BJ (cell line): ENCODE measurements around the gene LBHD1. TPM values are rescaled to one million over a fixed set of nuclear protein-coding genes. Genes with fewer than 3 reads are reported as not detected.

Experiments
- CTCF ChIA-PET: fragments of 350-600 bp; formaldehyde crosslinking; extraction: SDS; loops from one replicate; lab custom pipeline; 2021; ENCODE audit warnings: antibody characterized with exemption, inconsistent platforms; lab: Yijun Ruan, JAX
- POLR2A ChIA-PET: fragments of 300-600 bp; sonication (Branson Sonifier 250); formaldehyde crosslinking; extraction: SDS; loops from one replicate; lab custom pipeline; 2021; ENCODE audit warnings: antibody characterized with exemption; lab: Charles Lee
- DNase-seq: peaks from one replicate; pipeline ENCODE4 v3.0.0-alpha.2; 2011; ENCODE audit warnings: low read depth
- H3K27me3 ChIP-seq: 2 replicates; pipeline ENCODE4 v1.6.0; 2011; ENCODE audit warnings: low read length; ENCODE audit not compliant: control insufficient read depth, insufficient read depth
- H3K36me3 ChIP-seq: 2 replicates; pipeline ENCODE4 v1.5.1; 2011; ENCODE audit warnings: low read length; ENCODE audit not compliant: control insufficient read depth, insufficient read depth
- H3K4me3 ChIP-seq: 2 replicates; pipeline ENCODE4 v1.5.1; 2011; ENCODE audit warnings: low read depth, mild to moderate bottlenecking, control low read depth, low read length
- polyA plus RNA-seq: library from polyadenylated mRNA; depleted of rRNA; stranded (reverse); fragments of >200 nt; gene quantifications from 2 replicates; pipeline ENCODE4 v1.2.3, GENCODE V29; 2011
- TF ChIP-seq, protein P1 (sequence below): IDR thresholded peaks from 2 replicates; pipeline ENCODE4 v1.5.1; 2011; ENCODE audit warnings: low read depth, mild to moderate bottlenecking, control low read depth, inconsistent platforms, low read length, moderate library complexity; ENCODE audit not compliant: insufficient read depth

The LBHD1 gene
- polyA plus RNA-seq, 1 experiment: 4.0 TPM

DNA sequence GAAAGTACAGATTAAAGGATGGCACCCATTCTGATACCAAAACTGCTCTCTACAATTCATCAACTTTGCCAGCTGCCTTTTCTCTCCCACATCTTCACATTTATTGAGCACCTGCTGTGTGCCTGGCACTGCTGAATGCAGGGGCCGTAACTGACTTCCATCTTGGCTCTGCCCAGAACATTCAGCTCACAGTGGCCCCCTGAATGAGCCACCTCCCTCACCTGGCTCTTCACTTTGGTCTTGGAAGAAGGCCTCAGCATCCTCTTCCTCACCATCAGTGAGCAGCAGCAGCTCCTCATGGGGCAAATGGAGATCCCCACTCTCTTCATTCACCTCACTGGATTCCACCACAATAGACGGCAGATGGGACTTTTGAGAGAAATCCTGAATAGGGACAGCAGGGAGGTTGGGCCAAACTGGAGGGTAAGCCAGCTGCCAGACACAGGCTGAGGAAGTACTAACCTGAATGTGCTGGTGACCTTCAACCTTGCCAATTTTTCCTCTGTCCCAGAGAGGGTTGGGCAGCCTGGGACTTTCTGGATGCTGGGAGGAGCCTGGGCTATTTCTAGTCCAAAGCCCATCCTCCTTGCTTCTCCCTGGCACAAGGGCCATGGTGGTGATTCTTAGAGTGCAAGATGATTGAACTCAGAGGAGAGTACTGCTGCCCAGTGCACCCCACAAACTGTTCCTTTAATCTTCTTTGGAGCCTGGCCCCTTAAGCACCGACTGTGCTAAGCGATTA is 2.5 kb downstream of the LBHD1 start:
- CTCF ChIA-PET: interaction anchor here (2.0 to 3.4 kb wide), 3 partner anchors 11 to 25 kb away, joined by 9 to 15 read pairs (median 15); no protein-coding TSS in a partner anchor
- no peak for DNase-seq
- POLR2A ChIA-PET: interaction anchor here (0.6 kb wide), 1 partner anchor 233 kb away, joined by 3 read pairs; no protein-coding TSS in a partner anchor
- Histone ChIP-seq H3K27me3 (no peaks in the 10 kb centered on the region), H3K4me3 (no peak overlapping the region), H3K36me3 (peaks cover 15% of the 10 kb centered on the region)
- TF ChIP-seq, protein P1, sequence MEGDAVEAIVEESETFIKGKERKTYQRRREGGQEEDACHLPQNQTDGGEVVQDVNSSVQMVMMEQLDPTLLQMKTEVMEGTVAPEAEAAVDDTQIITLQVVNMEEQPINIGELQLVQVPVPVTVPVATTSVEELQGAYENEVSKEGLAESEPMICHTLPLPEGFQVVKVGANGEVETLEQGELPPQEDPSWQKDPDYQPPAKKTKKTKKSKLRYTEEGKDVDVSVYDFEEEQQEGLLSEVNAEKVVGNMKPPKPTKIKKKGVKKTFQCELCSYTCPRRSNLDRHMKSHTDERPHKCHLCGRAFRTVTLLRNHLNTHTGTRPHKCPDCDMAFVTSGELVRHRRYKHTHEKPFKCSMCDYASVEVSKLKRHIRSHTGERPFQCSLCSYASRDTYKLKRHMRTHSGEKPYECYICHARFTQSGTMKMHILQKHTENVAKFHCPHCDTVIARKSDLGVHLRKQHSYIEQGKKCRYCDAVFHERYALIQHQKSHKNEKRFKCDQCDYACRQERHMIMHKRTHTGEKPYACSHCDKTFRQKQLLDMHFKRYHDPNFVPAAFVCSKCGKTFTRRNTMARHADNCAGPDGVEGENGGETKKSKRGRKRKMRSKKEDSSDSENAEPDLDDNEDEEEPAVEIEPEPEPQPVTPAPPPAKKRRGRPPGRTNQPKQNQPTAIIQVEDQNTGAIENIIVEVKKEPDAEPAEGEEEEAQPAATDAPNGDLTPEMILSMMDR: no peak

DNA sequence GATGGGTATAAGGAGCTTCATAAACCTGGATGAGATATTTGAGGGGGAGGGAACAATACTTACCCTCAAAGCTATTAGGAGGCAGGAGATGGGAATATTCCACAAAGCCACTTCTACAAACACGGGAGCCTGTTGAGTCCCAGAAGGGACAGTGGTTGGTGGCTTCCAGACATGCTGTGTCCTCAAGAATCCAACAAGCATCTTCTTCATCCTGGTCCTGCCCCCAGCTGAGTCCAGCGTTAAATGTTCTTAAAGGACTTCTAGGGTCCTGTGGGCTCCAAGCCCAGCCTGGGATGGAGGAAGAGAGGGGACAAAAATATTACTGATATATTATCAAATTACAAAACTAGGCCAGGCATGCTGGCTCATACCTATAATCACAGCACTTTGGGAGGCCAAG is 4.6 kb downstream of the LBHD1 start:
- ChIA-PET CTCF (interaction anchor here (1.0 to 2.0 kb wide), 4 partner anchors 13 to 274 kb away, joined by 3 to 9 read pairs (median 5); no protein-coding TSS in a partner anchor), POLR2A (no interaction called here)
- Histone ChIP-seq H3K36me3 (peaks cover 15% of the 10 kb centered on the region), H3K4me3 (no peak overlapping the region), H3K27me3 (no peaks in the 10 kb centered on the region)
- TF ChIP-seq, protein P1: no peak
- no peak for DNase-seq

DNA sequence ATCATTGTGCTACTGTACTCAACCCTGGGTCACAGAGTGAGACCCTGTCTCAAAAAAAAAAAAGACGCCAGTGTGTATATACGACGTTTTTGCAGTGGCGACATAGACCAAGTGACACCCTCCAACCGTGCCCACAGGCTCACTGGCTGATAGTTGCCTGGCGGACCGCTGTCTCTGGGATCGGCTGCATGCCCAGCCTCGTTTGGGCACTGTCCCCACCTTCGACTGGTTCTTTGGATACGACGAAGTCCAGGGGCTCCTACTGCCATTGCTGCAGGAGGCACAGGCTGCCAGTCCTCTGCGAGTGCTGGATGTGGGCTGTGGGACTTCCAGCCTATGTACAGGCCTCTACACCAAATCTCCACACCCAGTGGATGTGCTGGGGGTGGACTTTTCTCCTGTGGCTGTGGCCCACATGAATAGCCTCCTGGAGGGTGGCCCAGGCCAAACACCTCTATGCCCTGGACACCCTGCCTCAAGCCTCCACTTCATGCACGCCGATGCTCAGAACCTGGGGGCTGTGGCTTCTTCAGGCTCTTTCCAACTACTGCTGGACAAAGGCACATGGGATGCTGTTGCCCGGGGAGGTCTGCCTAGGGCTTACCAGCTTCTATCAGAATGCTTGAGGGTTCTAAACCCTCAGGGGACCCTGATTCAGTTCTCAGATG is 5.7 kb downstream of the LBHD1 start:
- peaks cover 15% of the 10 kb centered on the region for H3K36me3 ChIP-seq
- no peak for DNase-seq
- POLR2A ChIA-PET: interaction anchor here (0.6 to 2.3 kb wide), 4 partner anchors 20 to 111 kb away, joined by 10 to 19 read pairs (median 14); partner anchors contain the start of genes GANAB, HNRNPUL2 and TUT1
- H3K27me3 ChIP-seq: no peaks in the 10 kb centered on the region
- TF ChIP-seq, protein P1: no peak
- peak overlapping the region; percentile 72 for H3K4me3 ChIP-seq
- CTCF ChIA-PET: interaction anchor here (1.0 to 2.0 kb wide), 7 partner anchors 13 to 120 kb away, joined by 3 to 9 read pairs (median 6); partner anchors contain the start of gene LRRN4CL

DNA sequence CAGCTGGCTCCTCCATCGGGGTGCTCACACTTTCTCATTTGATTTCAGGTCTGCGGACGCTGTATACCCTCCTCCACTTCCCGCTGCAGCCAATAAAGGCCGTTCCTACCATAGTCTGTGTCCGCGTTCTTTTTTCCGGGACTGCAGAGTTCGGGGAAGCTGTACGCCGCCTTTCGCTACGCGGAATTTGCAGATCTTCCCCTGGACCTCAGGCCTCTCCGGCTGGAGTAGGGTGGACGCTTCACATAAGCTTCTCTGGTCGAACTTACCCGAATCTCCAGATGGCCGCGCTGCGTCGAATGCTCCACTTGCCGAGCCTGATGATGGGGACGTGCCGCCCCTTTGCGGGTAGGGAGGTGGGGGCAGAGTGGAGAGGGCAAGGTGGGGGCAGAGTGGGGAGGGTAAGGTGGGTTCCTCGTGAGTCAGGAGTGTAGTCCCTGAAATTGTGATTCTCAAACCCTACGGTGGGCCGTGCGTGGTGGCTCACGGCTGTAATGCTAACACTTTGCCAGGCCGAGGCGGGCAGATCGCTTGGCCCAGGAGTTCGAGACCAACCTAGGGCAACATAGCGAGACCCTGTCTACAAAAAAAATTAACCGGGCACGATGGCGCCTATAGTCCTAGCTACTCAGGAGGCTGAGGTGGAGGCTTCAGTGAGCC is 6.3 kb downstream of the LBHD1 start:
- Histone ChIP-seq H3K4me3 (peak overlapping the region; percentile 72), H3K36me3 (peaks cover 15% of the 10 kb centered on the region), H3K27me3 (no peaks in the 10 kb centered on the region)
- CTCF ChIA-PET: interaction anchor here (0.5 to 2.0 kb wide), 13 partner anchors 9 to 120 kb away, joined by 3 to 9 read pairs (median 4); partner anchors contain the start of genes INTS5 and LRRN4CL
- POLR2A ChIA-PET: interaction anchor here (0.6 to 2.3 kb wide), 13 partner anchors 9 to 110 kb away, joined by 3 to 19 read pairs (median 10); partner anchors contain the start of genes B3GAT3, GANAB, HNRNPUL2 and INTS5
- DNase-seq: no peak
- TF ChIP-seq, protein P1: no peak
